ENCODE results near the gene MYF5.

The MYF5 gene

DNA sequence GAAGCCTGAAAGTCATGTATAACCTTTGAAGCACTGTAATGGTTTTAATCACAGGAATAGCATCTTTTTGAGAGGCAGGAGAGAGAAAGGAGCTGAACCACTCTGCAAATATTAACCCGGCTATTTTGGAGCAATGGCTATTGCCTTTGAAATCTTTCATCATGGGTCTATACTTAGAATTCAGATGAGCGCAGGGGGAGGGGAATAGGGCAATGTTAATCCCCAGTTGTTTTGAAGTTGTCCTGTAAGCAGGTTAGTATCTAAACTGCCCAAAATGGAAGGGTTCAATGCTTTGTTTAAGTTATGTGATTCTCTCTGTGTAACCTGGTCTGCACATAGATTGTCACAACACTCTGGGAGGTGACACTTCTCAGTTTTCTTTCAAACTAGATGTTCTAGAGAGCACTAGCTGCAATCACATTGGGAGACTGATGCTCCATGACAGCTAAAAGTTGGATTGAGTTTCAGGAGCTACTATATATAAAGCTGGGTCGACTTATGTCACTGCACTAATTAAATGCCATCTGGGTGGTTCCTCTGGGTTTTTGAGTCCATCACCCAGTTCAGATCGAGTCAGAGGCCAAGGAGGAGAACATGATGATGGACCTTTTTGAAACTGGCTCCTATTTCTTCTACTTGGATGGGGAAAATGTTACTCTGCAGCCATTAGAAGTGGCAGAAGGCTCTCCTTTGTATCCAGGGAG lies 9.4 kb upstream of the MYF5 start, which contains the start of gene MYF6:
TSS of gene MYF6 (plus strand) at position 509 of the 704 bp plus-strand sequence. CDS start at position 595, 86 bp downstream.
- DNase-seq (ENCODE audit: insufficient read length, low spot score) (no peak), FAIRE-seq (no peak)

DNA sequence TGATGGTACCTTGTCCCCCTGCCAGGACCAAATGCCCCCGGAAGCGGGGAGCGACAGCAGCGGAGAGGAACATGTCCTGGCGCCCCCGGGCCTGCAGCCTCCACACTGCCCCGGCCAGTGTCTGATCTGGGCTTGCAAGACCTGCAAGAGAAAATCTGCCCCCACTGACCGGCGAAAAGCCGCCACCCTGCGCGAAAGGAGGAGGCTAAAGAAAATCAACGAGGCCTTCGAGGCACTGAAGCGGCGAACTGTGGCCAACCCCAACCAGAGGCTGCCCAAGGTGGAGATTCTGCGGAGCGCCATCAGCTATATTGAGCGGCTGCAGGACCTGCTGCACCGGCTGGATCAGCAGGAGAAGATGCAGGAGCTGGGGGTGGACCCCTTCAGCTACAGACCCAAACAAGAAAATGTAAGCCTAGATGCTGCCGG lies 8.9 kb upstream of the MYF5 start:
- no peak for DNase-seq (ENCODE audit: insufficient read length, low spot score)
- FAIRE-seq: no peak

DNA sequence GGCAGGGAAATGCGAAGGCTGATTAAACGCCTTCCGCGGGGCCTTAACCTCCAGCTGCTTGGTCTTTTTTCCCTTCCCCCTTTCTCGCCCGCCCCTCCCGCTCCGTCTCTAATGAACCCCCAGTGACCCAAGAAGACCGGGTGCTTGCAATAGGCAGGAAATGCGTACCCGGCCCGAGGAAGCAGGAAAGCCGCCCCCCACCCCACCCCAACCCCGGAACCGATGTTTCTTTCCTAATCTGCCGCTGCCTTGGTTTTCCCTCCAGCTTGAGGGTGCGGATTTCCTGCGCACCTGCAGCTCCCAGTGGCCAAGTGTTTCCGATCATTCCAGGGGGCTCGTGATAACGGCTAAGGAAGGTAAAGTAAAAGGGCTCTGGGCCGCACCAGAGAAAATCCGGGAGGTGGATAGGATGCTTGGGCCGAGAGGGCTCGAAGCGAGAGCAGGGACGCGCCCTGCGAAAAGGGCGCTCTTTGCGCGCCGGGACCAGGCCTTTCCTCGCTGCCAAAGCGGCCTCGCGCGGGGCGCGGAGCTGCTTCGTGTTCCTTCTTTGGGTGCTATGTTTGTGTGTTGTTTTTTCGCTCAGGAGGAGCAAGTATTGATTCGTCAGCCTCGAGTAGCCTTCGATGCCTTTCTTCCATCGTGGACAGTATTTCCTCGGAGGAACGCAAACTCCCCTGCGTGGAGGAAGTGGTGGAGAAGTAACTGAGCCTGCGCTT lies 8.3 kb upstream of the MYF5 start:
- FAIRE-seq (no peak), DNase-seq (ENCODE audit: insufficient read length, low spot score) (no peak)

- FAIRE-seq: no peak
- no peak for DNase-seq (ENCODE audit: insufficient read length, low spot score)
Measured at GRCh38 chr12:80708975-80709328, 7.8 kb upstream of the MYF5 start.

GRCh38 chr12:80709811-80710726 lies 6.6 kb upstream of the MYF5 start:
- DNase-seq (ENCODE audit: insufficient read length, low spot score): no peak
- no peak for FAIRE-seq

GRCh38 chr12:80710727-80711449 lies 5.8 kb upstream of the MYF5 start:
- FAIRE-seq (no peak), DNase-seq (ENCODE audit: insufficient read length, low spot score) (no peak)

DNA sequence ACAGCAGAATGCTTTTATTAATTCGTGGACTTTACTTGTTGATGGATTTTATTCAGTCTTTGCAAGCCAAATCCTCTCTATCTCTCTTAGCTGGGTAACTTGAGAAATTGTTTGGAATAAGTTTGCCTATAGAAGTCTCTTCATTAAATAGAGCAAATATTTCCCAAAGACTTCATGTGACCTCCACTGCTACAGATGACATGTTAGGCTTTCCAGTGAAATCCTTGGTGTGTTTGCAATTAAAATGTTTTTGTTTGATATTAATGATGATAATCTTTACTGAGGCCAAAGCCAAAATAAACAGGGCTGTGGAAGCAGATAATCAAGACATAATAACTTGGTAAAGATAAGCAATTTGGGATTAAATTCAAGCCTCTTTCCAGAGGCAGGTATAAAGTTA lies 4.8 kb upstream of the MYF5 start:
- no peak for FAIRE-seq

DNA sequence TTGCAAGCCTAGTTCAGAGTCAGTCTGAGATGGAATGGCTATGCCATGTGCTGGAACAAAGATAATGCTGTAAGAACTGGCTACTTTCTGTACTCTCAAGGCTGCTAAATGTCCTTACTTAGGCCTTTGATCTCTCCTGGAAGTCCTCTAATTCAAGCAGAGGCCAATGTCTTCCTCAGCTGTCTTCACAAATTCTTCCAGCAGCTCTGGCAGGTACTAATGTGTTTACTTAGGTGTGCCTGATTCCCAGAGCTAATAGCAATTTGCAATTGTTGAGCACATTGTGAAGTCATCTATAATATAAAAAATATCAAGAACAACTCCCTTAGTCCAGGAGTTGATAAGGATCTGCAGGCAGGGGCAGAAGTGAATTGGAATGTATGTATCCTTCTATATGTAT lies 3.8 kb upstream of the MYF5 start:
- DNase-seq (ENCODE audit: insufficient read length, low spot score): no peak
- FAIRE-seq: no peak

More for the DNA sequence above, 4.8 kb upstream of the MYF5 start:
- no peak for DNase-seq (ENCODE audit: insufficient read length, low spot score)

GRCh38 chr12:80713419-80713818 lies 3.3 kb upstream of the MYF5 start:
- no peak for FAIRE-seq
- DNase-seq (ENCODE audit: insufficient read length, low spot score): no peak

GRCh38 chr12:80714055-80714454 lies 2.7 kb upstream of the MYF5 start:
- FAIRE-seq (no peak), DNase-seq (ENCODE audit: insufficient read length, low spot score) (no peak)

GRCh38 chr12:80714846-80715245 lies 1.9 kb upstream of the MYF5 start:
- no peak for DNase-seq (ENCODE audit: insufficient read length, low spot score)
- no peak for FAIRE-seq

- no peak for FAIRE-seq
Measured at GRCh38 chr12:80715713-80716249, 931 bp upstream of the MYF5 start.

GRCh38 chr12:80717856-80718255 lies 1.1 kb downstream of the MYF5 start:
- FAIRE-seq: no peak
- DNase-seq (ENCODE audit: insufficient read length, low spot score): no peak

More at GRCh38 chr12:80715713-80716249, 931 bp upstream of the MYF5 start:
- no peak for DNase-seq (ENCODE audit: insufficient read length, low spot score)

DNA sequence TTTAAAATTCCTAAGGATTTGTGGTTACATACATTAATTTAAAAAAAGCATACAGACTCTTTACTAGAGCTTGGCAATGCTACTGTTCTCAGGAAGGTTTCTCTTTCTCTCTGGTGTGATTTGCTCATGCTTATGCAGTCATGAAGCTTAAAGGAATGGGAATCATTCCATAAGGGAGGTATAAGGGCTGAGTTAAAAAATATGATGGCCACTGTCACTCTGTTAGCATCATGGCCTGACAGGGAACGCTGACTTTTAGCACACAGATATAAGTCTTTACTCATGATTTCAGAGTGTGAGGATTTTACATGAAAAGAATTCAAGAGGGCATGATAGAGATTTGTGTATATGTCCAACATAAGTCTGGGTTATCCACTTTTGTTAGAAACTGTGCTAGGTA lies 3.8 kb downstream of the MYF5 start:
- FAIRE-seq (no peak), DNase-seq (ENCODE audit: insufficient read length, low spot score) (no peak)

DNA sequence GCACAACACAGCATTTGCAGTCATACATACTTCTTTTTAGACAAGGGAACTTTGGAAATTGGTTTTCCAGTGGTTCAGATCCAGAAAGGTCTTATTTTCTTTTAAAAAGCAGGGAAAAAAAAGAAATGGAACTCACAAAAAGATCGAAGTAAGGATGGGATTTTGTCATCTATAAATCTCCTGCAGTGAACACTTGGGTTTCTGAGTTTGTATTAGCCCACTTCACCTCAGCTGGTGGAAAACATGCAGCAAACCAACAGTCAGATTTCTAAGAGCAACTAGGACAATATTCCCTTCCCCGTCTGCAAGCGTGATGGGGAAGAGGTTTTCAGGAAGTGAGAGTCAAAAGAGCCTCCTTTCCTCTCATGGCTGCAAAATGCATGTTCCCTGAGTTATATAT lies 4.6 kb downstream of the MYF5 start:
- no peak for FAIRE-seq

GRCh38 chr12:80745851-80746505 lies 29.3 kb downstream of the MYF5 start:
- FAIRE-seq (peak; percentile 9), DNase-seq (ENCODE audit: insufficient read length, low spot score) (no peak)

More for the DNA sequence above, 4.6 kb downstream of the MYF5 start:
- no peak for DNase-seq (ENCODE audit: insufficient read length, low spot score)

GRCh38 chr12:80747800-80748199 lies 31.1 kb downstream of the MYF5 start:
- FAIRE-seq (no peak), DNase-seq (ENCODE audit: insufficient read length, low spot score) (no peak)

- no peak for FAIRE-seq
Measured at GRCh38 chr12:80749456-80749855, 32.7 kb downstream of the MYF5 start.

DNA sequence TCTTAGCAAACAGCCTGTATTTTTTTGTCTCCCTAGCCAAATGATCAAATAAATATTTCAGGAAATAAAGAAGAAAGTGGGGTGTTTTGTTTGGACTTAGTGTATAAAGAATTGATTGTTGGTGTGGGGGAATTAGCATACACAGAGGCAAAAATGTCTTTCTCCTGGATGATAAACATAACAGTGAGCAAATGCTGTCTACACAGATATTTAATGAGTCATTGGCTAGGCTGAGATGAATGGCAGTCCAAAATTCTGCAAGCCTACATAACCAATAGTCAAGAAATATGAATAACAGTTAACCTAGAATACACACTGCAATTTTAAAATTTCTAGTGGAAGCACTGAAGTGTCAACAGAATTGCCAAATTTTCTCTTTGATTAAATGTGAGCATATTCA lies 35.8 kb downstream of the MYF5 start:
- FAIRE-seq (no peak), DNase-seq (ENCODE audit: insufficient read length, low spot score) (no peak)

More at GRCh38 chr12:80749456-80749855, 32.7 kb downstream of the MYF5 start:
- DNase-seq (ENCODE audit: insufficient read length, low spot score): no peak

DNA sequence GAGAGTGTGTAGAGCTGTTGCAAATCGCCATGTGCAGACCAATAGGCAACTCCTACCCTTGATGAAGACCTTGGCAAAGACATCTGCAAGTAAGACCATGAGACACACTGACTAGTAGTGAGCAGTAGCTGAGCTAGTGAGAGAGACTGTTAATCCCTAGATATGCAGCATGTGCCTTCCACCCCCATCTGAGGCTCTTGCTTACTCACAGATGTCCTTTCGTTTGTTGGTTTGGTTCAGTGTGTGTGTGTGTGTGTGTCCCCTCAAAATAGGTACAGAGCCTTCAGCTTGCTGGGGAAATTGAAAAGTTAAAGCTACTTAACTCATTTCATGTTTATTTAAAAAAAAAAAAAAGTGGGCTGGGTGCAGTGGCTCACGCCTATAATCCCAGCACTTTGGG lies 37.6 kb downstream of the MYF5 start:
- DNase-seq (ENCODE audit: insufficient read length, low spot score) (no peak), FAIRE-seq (no peak)
